Upper lobe of right lung (tissue), 1 donor: ENCODE results near the gene CRIP2. TPM values are rescaled to one million over a fixed set of nuclear protein-coding genes. Genes with fewer than 3 reads are reported as not detected.

Experiments
- ATAC-seq: fragments of 200-7000 bp; cut with Tn5 transposase; one replicate; pipeline ENCODE4 v1.9.1; 2020; ENCODE audit warnings: mild to moderate bottlenecking, moderate library complexity
- DNase-seq: peaks from one replicate; pipeline ENCODE4 v3.0.0-alpha.2; 2020
- H3K27ac ChIP-seq: fragments of 200-600 bp; one replicate; pipeline ENCODE4 v1.8.0; 2022
- H3K27me3 ChIP-seq: fragments of 200-600 bp; one replicate; pipeline ENCODE4 v1.8.0; 2022; ENCODE audit warnings: mild to moderate bottlenecking
- H3K36me3 ChIP-seq: fragments of 200-600 bp; one replicate; pipeline ENCODE4 v1.8.0; 2022
- H3K4me1 ChIP-seq: fragments of 200-600 bp; one replicate; pipeline ENCODE4 v1.8.0; 2022
- H3K4me3 ChIP-seq: fragments of 200-600 bp; one replicate; pipeline ENCODE4 v1.8.0; 2022; ENCODE audit warnings: mild to moderate bottlenecking
- H3K9me3 ChIP-seq: fragments of 200-600 bp; one replicate; pipeline ENCODE4 v1.8.0; 2022
- intact Hi-C: fragments of 100-400 bp; cut with DNase I; formaldehyde crosslinking; loops from one replicate; pipeline ENCODE4 v1.11.0; 2022
- long read RNA-seq: library from polyadenylated mRNA; unstranded; transcript quantifications from one replicate; pipeline ENCODE4 v2.0.0, GENCODE V29; 2021
- total RNA-seq: library from RNA; stranded (reverse); fragmentation: NEBNext Ultra II Directional; extraction: Animal tissue kit (Norgen Biotek cat#: 25700); gene quantifications from one replicate; pipeline ENCODE4 v1.2.1, GENCODE V29; 2021
- TF ChIP-seq, protein P1 (sequence below): fragments of 200-600 bp; IDR thresholded peaks from one replicate; pipeline ENCODE4 v1.8.0; 2022; ENCODE audit warnings: antibody characterized with exemption
- donor health status: DM: no; HTN: yes; CAD: no; lungs with severe emphysema.

CRIP2 gene, protein sequence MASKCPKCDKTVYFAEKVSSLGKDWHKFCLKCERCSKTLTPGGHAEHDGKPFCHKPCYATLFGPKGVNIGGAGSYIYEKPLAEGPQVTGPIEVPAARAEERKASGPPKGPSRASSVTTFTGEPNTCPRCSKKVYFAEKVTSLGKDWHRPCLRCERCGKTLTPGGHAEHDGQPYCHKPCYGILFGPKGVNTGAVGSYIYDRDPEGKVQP
- 191 TPM for total RNA-seq
- long read RNA-seq, transcript CRIP2-205 (8 exons, 1,893 nt): minor isoform, 12 of 407 reads
- long read RNA-seq, transcript CRIP2-201 (8 exons, 1,857 nt): major isoform, 327 of 407 reads
- long read RNA-seq, partial matches to known transcripts: 38 of 407 reads
- long read RNA-seq, other reads (novel, unspliced or antisense): 21 of 407 reads

DNA sequence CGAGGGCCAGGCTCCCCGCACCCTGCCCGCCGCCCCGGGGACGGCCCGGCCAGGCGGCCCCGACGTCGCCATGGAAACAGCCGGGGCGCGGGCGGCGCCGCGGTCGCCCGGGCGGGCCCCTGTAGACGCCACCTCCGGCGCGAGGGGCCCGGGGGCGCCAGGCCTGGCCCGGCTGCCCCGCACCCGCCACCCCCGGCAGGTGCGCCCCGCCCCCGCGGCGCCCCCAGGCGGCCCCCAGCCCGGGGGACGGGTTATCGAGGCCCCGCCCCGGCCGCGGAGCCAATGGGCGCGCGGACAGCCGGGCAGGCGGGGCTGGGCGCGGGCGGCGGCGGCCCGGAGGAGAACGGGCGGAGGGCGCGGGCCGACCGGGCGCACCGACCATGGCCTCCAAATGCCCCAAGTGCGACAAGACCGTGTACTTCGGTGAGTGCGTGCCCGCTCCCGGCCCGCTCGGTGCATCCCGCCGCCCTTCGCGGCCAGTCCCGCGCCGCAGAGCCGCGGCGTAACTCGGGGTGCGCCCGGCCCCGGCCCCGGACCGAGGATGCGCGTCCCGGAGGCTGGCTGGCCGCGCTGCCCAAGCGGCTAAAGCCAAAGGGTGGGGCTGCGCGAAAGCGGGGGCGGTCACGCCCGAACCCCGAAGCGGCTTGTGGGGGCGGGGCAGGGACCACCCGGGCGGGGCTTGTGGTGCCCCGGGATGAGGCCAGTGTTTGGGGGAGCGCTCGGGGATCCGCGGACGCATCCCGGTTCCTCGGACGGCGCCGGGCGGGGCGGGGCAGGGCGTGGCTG is at the start of gene CRIP2:
Gene CRIP2 (plus strand): TSS at position 339 of the 786 bp plus-strand sequence. CDS start 42 bp downstream, at position 381.
- H3K4me1 ChIP-seq: peaks cover 35% of the 10 kb centered on the region
- no peak for DNase-seq

DNA sequence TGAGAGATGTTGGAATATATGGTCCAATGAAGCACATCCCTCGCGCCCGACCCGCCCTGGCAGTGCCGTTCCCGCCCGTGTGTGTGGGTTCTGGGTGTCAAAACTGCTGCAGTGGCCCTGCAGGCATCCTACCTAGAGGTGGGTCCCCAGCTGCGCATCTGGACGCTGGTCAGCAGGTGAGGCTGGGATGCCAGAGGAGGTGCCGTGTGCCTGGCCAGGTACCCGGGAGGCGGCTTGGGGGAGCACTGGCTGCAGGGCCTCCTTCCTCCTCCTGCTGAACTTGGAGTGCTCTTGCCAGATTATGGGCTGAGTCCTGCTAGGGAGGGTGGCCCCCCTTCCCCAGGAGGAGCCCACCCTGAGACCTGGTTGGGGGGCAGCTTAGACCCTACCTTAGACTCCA is 49.8 kb upstream of the CRIP2 start:
- DNase-seq (no peak), ATAC-seq (no peak)
- intact Hi-C loops: no loop called here
- H3K4me3 ChIP-seq: no peak overlapping the region
- H3K27me3 ChIP-seq: no peaks in the 10 kb centered on the region
- no peak overlapping the region for H3K27ac ChIP-seq
- no peaks in the 10 kb centered on the region for H3K36me3 ChIP-seq
- TF ChIP-seq, protein P1, sequence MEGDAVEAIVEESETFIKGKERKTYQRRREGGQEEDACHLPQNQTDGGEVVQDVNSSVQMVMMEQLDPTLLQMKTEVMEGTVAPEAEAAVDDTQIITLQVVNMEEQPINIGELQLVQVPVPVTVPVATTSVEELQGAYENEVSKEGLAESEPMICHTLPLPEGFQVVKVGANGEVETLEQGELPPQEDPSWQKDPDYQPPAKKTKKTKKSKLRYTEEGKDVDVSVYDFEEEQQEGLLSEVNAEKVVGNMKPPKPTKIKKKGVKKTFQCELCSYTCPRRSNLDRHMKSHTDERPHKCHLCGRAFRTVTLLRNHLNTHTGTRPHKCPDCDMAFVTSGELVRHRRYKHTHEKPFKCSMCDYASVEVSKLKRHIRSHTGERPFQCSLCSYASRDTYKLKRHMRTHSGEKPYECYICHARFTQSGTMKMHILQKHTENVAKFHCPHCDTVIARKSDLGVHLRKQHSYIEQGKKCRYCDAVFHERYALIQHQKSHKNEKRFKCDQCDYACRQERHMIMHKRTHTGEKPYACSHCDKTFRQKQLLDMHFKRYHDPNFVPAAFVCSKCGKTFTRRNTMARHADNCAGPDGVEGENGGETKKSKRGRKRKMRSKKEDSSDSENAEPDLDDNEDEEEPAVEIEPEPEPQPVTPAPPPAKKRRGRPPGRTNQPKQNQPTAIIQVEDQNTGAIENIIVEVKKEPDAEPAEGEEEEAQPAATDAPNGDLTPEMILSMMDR: no peak
- H3K4me1 ChIP-seq: peaks cover 15% of the 10 kb centered on the region
- H3K9me3 ChIP-seq: no peaks in the 10 kb centered on the region

More for the DNA sequence above, at the start of gene CRIP2:
- ATAC-seq: peak; percentile 33
- H3K27me3 ChIP-seq: peaks cover 12% of the 10 kb centered on the region
- H3K9me3 ChIP-seq: no peaks in the 10 kb centered on the region
- TF ChIP-seq, protein P1: no peak
- intact Hi-C loops: no loop called here
- H3K36me3 ChIP-seq: no peaks in the 10 kb centered on the region
- H3K27ac ChIP-seq: peak within 1 kb of the TSS; percentile 93
- peak within 1 kb of the TSS; percentile 66 for H3K4me3 ChIP-seq

DNA sequence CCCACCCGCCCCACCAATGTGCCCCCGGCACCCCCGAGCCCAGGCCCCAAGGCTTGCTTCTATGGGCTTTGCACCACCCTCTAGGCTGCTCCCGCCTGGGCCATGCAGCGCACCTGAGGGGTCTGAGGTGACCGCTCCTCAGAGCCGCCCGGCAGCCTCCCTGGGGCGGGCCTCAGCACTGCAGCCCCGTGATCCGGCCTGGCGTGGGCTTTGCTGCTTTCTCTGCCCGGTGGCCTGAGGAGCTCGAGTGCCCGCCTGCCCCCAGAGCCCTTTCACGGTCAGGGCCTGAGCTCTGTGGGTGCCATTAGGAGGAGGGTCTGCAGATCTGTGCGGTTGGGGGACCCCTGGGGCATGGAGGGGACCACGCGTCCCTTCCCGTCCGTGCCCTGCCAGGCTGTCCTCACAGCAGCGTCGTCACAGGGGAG is 48.8 kb upstream of the CRIP2 start:
- Histone ChIP-seq H3K4me1 (peaks cover 16% of the 10 kb centered on the region), H3K9me3 (no peaks in the 10 kb centered on the region), H3K36me3 (no peaks in the 10 kb centered on the region), H3K4me3 (no peak overlapping the region), H3K27ac (no peak overlapping the region), H3K27me3 (no peaks in the 10 kb centered on the region)
- ATAC-seq (no peak), DNase-seq (no peak)
- TF ChIP-seq, protein P1: no peak
- intact Hi-C loops: no loop called here

DNA sequence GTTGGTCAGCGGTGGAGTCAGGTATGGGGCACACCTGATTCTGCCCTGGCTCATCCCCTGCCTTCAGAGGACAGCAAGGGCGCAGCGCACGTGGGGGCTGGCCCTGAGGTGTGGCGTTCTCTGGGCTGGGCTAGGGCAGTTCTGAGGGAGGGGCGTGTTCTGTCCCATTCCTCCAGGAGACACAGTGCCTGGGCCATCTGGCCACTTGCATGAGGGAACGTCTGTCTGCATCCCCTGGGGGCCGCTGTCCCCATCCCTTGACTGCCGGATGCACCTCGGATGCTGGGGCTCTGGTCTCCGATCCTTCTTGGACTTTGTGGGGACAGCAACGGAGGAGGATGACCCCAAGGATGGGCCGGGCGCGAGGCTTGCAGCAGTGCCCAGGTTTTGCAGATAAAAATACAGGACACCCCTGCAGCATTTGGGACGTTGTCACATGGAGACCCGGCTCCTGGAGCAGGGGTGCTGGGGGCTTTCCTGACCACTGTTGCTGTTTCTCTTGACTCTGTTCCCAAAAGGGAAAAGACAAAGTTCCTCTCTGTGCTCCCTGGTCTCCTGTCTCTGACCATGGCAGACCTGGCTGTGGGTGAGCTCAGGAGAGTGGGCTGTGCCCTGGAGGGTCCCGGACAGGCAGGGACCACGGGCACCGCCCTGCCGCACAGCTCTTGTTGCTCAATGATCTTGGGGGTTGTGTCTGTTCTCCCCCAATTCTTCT is 48.0 kb upstream of the CRIP2 start:
- H3K4me3 ChIP-seq: no peak overlapping the region
- peaks cover 9% of the 10 kb centered on the region for H3K4me1 ChIP-seq
- no peak overlapping the region for H3K27ac ChIP-seq
- H3K36me3 ChIP-seq: no peaks in the 10 kb centered on the region
- DNase-seq: no peak
- TF ChIP-seq, protein P1: no peak
- no peak for ATAC-seq
- no peaks in the 10 kb centered on the region for H3K9me3 ChIP-seq
- intact Hi-C loops: no loop called here
- no peaks in the 10 kb centered on the region for H3K27me3 ChIP-seq

DNA sequence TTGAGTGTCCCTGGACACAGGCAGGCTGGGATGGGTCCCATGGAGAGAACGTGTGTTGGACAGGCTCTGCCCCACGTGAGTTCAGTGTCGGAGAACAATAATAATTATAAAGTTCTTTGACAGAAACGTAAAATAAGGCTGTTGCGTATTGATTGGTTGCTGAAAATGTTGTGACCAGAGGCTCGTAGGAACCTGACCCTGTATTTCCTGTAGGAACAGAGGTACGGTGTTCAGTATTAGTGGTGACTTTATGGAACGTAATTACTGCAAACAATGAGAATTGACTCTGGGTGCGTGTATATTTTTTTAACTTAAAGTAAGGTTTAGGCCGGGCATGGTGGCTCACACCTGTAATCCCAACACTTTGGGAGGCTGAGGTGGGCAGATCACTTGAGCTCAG is 47.2 kb upstream of the CRIP2 start:
- Histone ChIP-seq H3K9me3 (no peaks in the 10 kb centered on the region), H3K36me3 (no peaks in the 10 kb centered on the region), H3K4me1 (peaks cover 4% of the 10 kb centered on the region), H3K4me3 (no peak overlapping the region), H3K27ac (no peak overlapping the region), H3K27me3 (no peaks in the 10 kb centered on the region)
- intact Hi-C loops: no loop called here
- ATAC-seq (no peak), DNase-seq (no peak)
- TF ChIP-seq, protein P1: no peak
